Nephron progenitor cell (in vitro differentiated cells): ENCODE measurements around the gene EME1.
"Not testable (repeated sequence)": the region's sequence is repeated elsewhere in the genome, so short reads cannot be mapped to it uniquely, and the experiment has no call there.

ENCODE experiments used
- DNase-seq: peaks from one replicate; pipeline ENCODE4 v3.0.0; 2021
- H3K27ac Mint-ChIP-seq: 2 replicates; pipeline ENCODE4 v1.8.0; 2021; ENCODE audit warnings: mild to moderate bottlenecking, moderate library complexity, mixed read lengths
- H3K27me3 Mint-ChIP-seq: 2 replicates; pipeline ENCODE4 v1.8.0; 2021; ENCODE audit warnings: mild to moderate bottlenecking, low read depth, mixed read lengths; ENCODE audit not compliant: poor library complexity
- H3K36me3 Mint-ChIP-seq: 2 replicates; pipeline ENCODE4 v1.8.0; 2021; ENCODE audit warnings: low read depth, mixed read lengths
- H3K4me1 Mint-ChIP-seq: 2 replicates; pipeline ENCODE4 v1.8.0; 2021; ENCODE audit warnings: mixed read lengths
- H3K4me3 Mint-ChIP-seq: 2 replicates; pipeline ENCODE4 v1.8.0; 2021; ENCODE audit warnings: mild to moderate bottlenecking, moderate library complexity, mixed read lengths
- H3K9me3 Mint-ChIP-seq: 2 replicates; pipeline ENCODE4 v1.8.0; 2021; ENCODE audit warnings: mild to moderate bottlenecking, moderate library complexity, mixed read lengths
- TF ChIP-seq, protein P1 (sequence below): fragments of 200-600 bp; sonication (generic); IDR thresholded peaks from 2 replicates; pipeline ENCODE4 v1.5.0; 2021; ENCODE audit warnings: antibody characterized with exemption

The EME1 gene

DNA sequence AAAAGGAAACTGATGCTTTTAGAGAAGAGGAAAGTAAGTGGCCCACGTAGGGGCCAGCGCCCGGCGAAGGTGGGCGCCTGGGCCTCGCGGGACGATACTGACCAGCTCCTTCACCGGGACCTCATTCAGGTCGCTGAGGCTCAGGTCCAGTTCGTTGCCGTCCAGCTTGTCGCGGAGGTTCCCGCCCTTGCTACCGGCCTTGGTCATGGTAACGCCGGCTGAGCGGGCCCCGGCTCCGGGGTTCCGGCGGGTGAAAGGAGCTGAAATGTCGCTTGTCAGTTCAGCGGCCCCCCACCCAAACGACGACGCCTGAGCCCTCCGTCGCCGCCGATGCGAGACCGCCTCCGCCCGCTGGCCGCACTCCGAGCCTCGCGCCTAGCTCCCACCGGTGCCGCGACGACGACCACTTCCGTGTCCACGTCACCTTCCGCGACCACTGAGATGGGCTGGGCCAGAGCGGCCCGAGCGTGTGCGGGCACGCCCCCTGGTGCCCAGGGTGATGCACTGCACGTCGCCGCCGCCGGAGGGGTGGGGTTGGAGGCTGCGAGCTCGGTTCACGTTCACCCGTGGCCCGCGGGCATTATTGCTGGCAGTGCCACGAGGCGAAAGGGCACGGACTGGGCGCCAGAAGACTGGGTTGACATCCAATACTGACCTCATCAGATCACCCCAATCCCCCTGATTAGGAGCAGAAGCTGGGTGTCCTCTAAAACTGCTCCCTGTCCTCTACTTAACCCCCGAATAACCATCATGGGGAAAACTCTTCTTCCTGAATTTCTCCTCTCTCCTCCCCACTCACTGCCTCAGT, 24.3 kb downstream of the EME1 start, which contains the start of gene LRRC59:
Gene LRRC59, minus strand, starts transcription at position 413 of the 808 bp plus-strand sequence. Its CDS starts 206 bp downstream, at position 207.
- H3K4me1 Mint-ChIP-seq: peaks cover 20% of the 10 kb centered on the region
- peak; percentile 93 for DNase-seq
- no peaks in the 10 kb centered on the region for H3K27me3 Mint-ChIP-seq
- TF ChIP-seq, protein P1, sequence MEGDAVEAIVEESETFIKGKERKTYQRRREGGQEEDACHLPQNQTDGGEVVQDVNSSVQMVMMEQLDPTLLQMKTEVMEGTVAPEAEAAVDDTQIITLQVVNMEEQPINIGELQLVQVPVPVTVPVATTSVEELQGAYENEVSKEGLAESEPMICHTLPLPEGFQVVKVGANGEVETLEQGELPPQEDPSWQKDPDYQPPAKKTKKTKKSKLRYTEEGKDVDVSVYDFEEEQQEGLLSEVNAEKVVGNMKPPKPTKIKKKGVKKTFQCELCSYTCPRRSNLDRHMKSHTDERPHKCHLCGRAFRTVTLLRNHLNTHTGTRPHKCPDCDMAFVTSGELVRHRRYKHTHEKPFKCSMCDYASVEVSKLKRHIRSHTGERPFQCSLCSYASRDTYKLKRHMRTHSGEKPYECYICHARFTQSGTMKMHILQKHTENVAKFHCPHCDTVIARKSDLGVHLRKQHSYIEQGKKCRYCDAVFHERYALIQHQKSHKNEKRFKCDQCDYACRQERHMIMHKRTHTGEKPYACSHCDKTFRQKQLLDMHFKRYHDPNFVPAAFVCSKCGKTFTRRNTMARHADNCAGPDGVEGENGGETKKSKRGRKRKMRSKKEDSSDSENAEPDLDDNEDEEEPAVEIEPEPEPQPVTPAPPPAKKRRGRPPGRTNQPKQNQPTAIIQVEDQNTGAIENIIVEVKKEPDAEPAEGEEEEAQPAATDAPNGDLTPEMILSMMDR: peak; percentile 98
- H3K4me3 Mint-ChIP-seq: peak within 1 kb of the TSS; percentile 94
- H3K36me3 Mint-ChIP-seq: peaks cover 24% of the 10 kb centered on the region
- no peak within 1 kb of the TSS for H3K27ac Mint-ChIP-seq
- peaks cover 20% of the 10 kb centered on the region for H3K9me3 Mint-ChIP-seq

DNA sequence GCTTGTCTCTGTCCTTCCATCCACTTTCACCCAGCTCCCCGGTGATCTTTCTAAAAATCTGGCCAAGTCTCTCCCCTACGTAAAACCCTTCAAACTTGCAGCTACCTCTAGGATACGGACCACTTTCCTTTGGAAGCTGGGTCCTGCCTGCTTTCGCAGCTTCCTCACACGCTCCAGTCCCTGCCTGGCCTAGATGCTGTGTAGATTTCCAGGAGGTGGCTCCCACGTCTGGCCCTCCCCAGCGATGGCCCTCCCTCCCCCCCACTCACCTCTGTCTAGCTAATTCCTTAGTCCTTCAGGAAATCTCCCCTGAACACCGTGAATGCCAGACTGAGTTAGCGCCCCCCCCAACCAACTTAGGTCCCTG, 24.9 kb downstream of the EME1 start:
- TF ChIP-seq, protein P1: no peak
- H3K27ac Mint-ChIP-seq: no peak overlapping the region
- H3K4me3 Mint-ChIP-seq: peak overlapping the region; percentile 94
- DNase-seq: no peak
- peaks cover 20% of the 10 kb centered on the region for H3K4me1 Mint-ChIP-seq
- H3K27me3 Mint-ChIP-seq: no peaks in the 10 kb centered on the region
- H3K36me3 Mint-ChIP-seq: peaks cover 18% of the 10 kb centered on the region
- H3K9me3 Mint-ChIP-seq: peaks cover 20% of the 10 kb centered on the region

GRCh38 chr17:50398672-50399071, 25.6 kb downstream of the EME1 start:
- H3K36me3 Mint-ChIP-seq: peaks cover 11% of the 10 kb centered on the region
- not testable (repeated sequence) for DNase-seq, H3K27me3 Mint-ChIP-seq, H3K27ac Mint-ChIP-seq, H3K4me3 Mint-ChIP-seq
- H3K9me3 Mint-ChIP-seq: peaks cover 20% of the 10 kb centered on the region
- H3K4me1 Mint-ChIP-seq: peaks cover 20% of the 10 kb centered on the region

DNA sequence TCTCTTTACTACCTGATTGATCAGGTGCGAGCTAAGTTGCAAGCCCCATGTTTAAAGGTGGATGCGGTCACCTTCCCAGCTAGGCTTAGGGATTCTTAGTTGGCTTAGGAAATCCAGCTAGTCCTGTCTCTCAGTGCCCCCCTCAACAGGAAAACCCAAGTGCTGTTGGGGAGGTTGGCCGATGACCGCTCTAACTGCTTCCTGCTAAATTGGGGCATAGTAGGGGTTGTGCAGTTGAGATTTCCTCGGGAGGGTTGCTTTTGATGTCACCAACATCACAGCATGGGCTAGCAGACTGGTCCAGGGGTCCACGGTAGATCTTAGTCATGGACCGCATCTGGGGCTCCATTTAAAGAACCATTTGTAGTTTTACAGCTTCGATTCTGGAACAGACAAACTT, 26.6 kb downstream of the EME1 start:
- H3K4me1 Mint-ChIP-seq: peaks cover 20% of the 10 kb centered on the region
- H3K4me3 Mint-ChIP-seq: not testable (repeated sequence)

GRCh38 chr17:50405351-50405750, 32.3 kb downstream of the EME1 start:
- not testable (repeated sequence) for H3K27ac Mint-ChIP-seq, H3K36me3 Mint-ChIP-seq, H3K9me3 Mint-ChIP-seq, H3K4me1 Mint-ChIP-seq, DNase-seq, H3K4me3 Mint-ChIP-seq
- H3K27me3 Mint-ChIP-seq: peaks cover 37% of the 10 kb centered on the region

More for the DNA sequence above, 26.6 kb downstream of the EME1 start:
- not testable (repeated sequence) for H3K36me3 Mint-ChIP-seq, DNase-seq, H3K27ac Mint-ChIP-seq
- H3K27me3 Mint-ChIP-seq: peaks cover 14% of the 10 kb centered on the region
- peaks cover 20% of the 10 kb centered on the region for H3K9me3 Mint-ChIP-seq

DNA sequence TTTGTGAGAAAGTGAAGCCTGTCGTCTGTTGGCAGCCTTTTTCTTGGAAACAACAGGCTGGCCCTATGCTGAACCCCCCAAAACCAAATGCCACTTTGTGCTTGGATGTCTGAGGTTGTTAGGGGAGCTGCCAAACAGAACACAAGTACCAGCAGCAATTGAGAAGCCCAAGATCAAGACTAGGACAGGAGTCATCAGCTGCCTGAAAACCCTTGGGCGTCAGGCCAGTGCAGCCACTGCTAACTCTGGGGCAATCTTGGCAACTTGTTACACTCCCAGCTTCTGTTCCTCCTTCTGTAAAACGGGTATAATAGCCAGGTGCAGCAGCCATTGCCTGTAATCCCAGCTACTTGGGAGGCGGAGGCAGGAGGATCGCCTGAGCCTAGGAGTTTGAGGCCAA, 33.5 kb downstream of the EME1 start:
- TF ChIP-seq, protein P1: no peak
- H3K27ac Mint-ChIP-seq: no peak overlapping the region
- no peaks in the 10 kb centered on the region for H3K36me3 Mint-ChIP-seq
- H3K4me1 Mint-ChIP-seq: no peaks in the 10 kb centered on the region
- no peaks in the 10 kb centered on the region for H3K9me3 Mint-ChIP-seq
- H3K27me3 Mint-ChIP-seq: peaks cover 37% of the 10 kb centered on the region
- DNase-seq: no peak
- no peak overlapping the region for H3K4me3 Mint-ChIP-seq

GRCh38 chr17:50407921-50408320, 34.9 kb downstream of the EME1 start:
- TF ChIP-seq, protein P1: no peak
- no peak for DNase-seq
- H3K4me1 Mint-ChIP-seq: no peaks in the 10 kb centered on the region

More at GRCh38 chr17:50407921-50408320, 34.9 kb downstream of the EME1 start:
- Mint-ChIP-seq H3K9me3 (no peaks in the 10 kb centered on the region), H3K27me3 (peaks cover 46% of the 10 kb centered on the region), H3K4me3 (no peak overlapping the region), H3K36me3 (no peaks in the 10 kb centered on the region), H3K27ac (no peak overlapping the region)
